ENCODE results near the gene MATN1.

GRCh38 chr1:30691480-30691879 lies 31.9 kb downstream of the MATN1 start:
- TF ChIP-seq ZNF121 (CRISPR knock-in tag; IDR thresholded peaks at IDR 0.05) (no peak), SMAD3 (CRISPR knock-in tag; IDR thresholded peaks at IDR 0.05; ENCODE audit: borderline replicate concordance) (no peak)

Measured in WTC11 (cell line).